Testis (tissue), 3 donors: Measurements from ENCODE around the gene GPRC5C. TPM values are rescaled to one million over a fixed set of nuclear protein-coding genes. Genes with fewer than 3 reads are reported as not detected.

ENCODE experiments used
- DNase-seq: peaks from one replicate; pipeline ENCODE4 v3.0.0-alpha.2; 2019
- H3K27ac ChIP-seq, 2 donors: fragments of 200-600 bp; sonication (generic); one replicate each; pipeline ENCODE4 v1.5.1; 2019
- H3K27me3 ChIP-seq: fragments of 200-600 bp; sonication (generic); one replicate; pipeline ENCODE4 v1.5.1; 2019
- H3K36me3 ChIP-seq: fragments of 200-600 bp; sonication (generic); one replicate; pipeline ENCODE4 v1.5.1; 2017; ENCODE audit warnings: low read depth; ENCODE audit errors: missing control alignments
- H3K4me1 ChIP-seq: fragments of 200-600 bp; sonication (generic); one replicate; pipeline ENCODE4 v1.5.1; 2019
- H3K4me3 ChIP-seq, 2 donors: fragments of 200-600 bp; sonication (generic); one replicate each; pipeline ENCODE4 v1.5.1; 2017 to 2019
- H3K9me3 ChIP-seq: fragments of 200-600 bp; sonication (generic); one replicate; pipeline ENCODE4 v1.5.1; 2017
- POLR2A ChIP-seq: fragments of 450-650 bp; IDR thresholded peaks from one replicate; pipeline ENCODE4 v1.6.1; 2017; ENCODE audit warnings: antibody characterized with exemption, mild to moderate bottlenecking, moderate library complexity
- WGBS, 2 donors: methylation state at CpG; one replicate each; pipeline ENCODE4 v1.1.5; 2018; 5-methylcytosine and 5-hydroxymethylcytosine counted together
- intact Hi-C: fragments of 100-400 bp; cut with DNase I; formaldehyde crosslinking; loops from one replicate; pipeline ENCODE4 v1.15.1; 2023; ENCODE audit warnings: low total_unique reads
- polyA plus RNA-seq: library from polyadenylated mRNA; stranded (reverse); fragments of 350-450 nt; fragmentation: Illumina TruSeq; extraction: RNeasy Lipid Tissue Mini Kit (QIAGEN cat#74804); gene quantifications from one replicate; pipeline ENCODE4 v1.2.3, GENCODE V29; 2014; ENCODE audit warnings: low read depth, low replicate concordance; ENCODE audit not compliant: insufficient read depth
- total RNA-seq, 2 donors: library from RNA; depleted of rRNA; stranded (reverse); fragments of >200 nt; gene quantifications; one replicate each; pipeline ENCODE4 v1.2.3, GENCODE V29; 2016
- TF ChIP-seq, protein P1 (sequence below), 3 experiments: fragments of 450-650 bp in 2 of 3; fragments of 200-600 bp in 1 of 3; sonication (generic) in 1 of 3; IDR thresholded peaks; one replicate each; pipeline ENCODE4 v1.5.1; 2016 to 2019; ENCODE audit warnings: antibody characterized with exemption in 3 of 3, mild to moderate bottlenecking in 2 of 3, moderate library complexity in 1 of 3

GPRC5C gene
- total and polyA plus RNA-seq, 3 donors from 2014 or later: 6.8 to 19.0 (median 14.1) TPM

DNA sequence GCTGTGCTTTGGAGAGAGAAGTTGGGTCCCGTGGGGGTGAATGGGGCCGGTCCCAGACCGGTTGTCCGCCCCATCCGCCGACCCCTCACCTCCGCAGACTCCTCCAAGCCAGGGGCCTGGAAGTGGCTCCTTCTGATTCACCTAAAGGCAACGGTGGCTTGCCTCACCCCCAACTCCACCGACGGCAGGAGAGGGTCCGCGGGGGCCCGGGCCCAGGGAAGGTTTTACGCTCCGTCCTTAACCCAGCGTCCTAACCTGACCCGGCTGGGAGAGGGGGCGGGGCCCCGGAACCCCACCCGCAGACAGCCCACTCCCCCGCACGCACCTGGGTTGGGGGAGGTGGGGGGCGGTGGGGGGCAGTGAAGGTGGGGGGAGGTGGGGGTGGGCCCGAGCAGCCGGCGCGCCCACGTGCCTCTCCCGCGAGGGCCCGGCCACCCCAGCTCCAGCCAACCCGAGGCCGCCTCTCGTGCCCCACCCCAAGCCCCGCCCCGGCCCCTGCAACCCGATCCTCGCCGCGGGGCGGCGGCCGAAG lies 21.8 kb downstream of the GPRC5C start:
- H3K36me3 ChIP-seq: no peaks in the 10 kb centered on the region
- TF ChIP-seq POLR2A: no peak
- TF ChIP-seq, protein P1, sequence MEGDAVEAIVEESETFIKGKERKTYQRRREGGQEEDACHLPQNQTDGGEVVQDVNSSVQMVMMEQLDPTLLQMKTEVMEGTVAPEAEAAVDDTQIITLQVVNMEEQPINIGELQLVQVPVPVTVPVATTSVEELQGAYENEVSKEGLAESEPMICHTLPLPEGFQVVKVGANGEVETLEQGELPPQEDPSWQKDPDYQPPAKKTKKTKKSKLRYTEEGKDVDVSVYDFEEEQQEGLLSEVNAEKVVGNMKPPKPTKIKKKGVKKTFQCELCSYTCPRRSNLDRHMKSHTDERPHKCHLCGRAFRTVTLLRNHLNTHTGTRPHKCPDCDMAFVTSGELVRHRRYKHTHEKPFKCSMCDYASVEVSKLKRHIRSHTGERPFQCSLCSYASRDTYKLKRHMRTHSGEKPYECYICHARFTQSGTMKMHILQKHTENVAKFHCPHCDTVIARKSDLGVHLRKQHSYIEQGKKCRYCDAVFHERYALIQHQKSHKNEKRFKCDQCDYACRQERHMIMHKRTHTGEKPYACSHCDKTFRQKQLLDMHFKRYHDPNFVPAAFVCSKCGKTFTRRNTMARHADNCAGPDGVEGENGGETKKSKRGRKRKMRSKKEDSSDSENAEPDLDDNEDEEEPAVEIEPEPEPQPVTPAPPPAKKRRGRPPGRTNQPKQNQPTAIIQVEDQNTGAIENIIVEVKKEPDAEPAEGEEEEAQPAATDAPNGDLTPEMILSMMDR (IDR thresholded peaks at IDR 0.05): no peak
- H3K9me3 ChIP-seq: no peaks in the 10 kb centered on the region
- H3K27me3 ChIP-seq: no peaks in the 10 kb centered on the region
- H3K4me3 ChIP-seq: peak overlapping the region; percentile 13 to 50
- DNase-seq: peak; percentile 92
- WGBS, 2 donors: 3% methylated on average over 22 of the region's 43 CpGs; no CpG with 5 or more reads in 1 of the 2 donors
- peaks cover 36% of the 10 kb centered on the region for H3K4me1 ChIP-seq
- peak overlapping the region; percentile 84 to 89 for H3K27ac ChIP-seq
- intact Hi-C loops: no loop called here

GRCh38 chr17:74454197-74455024 lies 22.5 kb downstream of the GPRC5C start:
- Histone ChIP-seq H3K4me1 (peaks cover 30% of the 10 kb centered on the region), H3K9me3 (no peaks in the 10 kb centered on the region), H3K36me3 (no peaks in the 10 kb centered on the region), H3K4me3 (peak overlapping the region; percentile 13 to 50), H3K27me3 (no peaks in the 10 kb centered on the region), H3K27ac (peak overlapping the region; percentile 84 to 89)
- TF ChIP-seq POLR2A: no peak
- TF ChIP-seq, protein P1 (IDR thresholded peaks at IDR 0.05): peak in 2 of 3 experiments; percentile 7 to 19
- DNase-seq: no peak
- WGBS, 2 donors: 12 to 30% methylated on average over 2 to 24 of the region's 40 CpGs
- intact Hi-C loops: no loop called here

- Histone ChIP-seq H3K4me3 (no peak overlapping the region), H3K9me3 (no peaks in the 10 kb centered on the region), H3K36me3 (no peaks in the 10 kb centered on the region), H3K27me3 (no peaks in the 10 kb centered on the region), H3K4me1 (peaks cover 28% of the 10 kb centered on the region), H3K27ac (peak overlapping the region in 1 of 2 donors; percentile 84)
- intact Hi-C loops: no loop called here
- WGBS, 2 donors: 60 to 64% methylated on average over 13 to 15 of the region's 15 CpGs
- DNase-seq: no peak
- no peak for TF ChIP-seq POLR2A
- TF ChIP-seq, protein P1 (IDR thresholded peaks at IDR 0.05): no peak
These were observed 23.2 kb downstream of the GPRC5C start for GRCh38 chr17:74455025-74455545.

DNA sequence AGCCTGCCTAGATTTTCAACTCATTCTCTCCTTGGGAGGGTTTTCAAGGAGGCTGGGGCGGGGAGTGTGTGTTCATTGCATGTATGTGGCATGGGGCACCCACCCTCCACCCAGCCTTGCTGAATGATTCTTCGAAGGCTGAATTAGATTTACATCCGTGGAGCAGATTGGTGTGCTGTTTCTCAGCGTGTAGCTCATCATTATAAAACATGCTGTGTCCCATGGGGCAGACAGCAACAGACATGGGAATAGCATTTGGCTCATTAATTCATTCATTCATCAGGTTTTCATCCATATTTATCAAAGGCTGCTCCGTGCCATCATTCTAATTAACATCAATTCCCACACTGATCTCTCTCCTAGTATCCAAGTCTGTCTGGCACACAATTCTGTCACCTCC lies 23.9 kb downstream of the GPRC5C start:
- H3K27ac ChIP-seq: peak overlapping the region in 1 of 2 donors; percentile 84
- 72 to 96% methylated on average over 5 of the region's 5 CpGs for WGBS, 2 donors
- H3K4me3 ChIP-seq: no peak overlapping the region
- H3K27me3 ChIP-seq: no peaks in the 10 kb centered on the region
- H3K36me3 ChIP-seq: no peaks in the 10 kb centered on the region
- no peak for TF ChIP-seq POLR2A
- TF ChIP-seq, protein P1 (IDR thresholded peaks at IDR 0.05): no peak
- peaks cover 28% of the 10 kb centered on the region for H3K4me1 ChIP-seq
- no peak for DNase-seq
- intact Hi-C loops: no loop called here
- no peaks in the 10 kb centered on the region for H3K9me3 ChIP-seq
